22Rv1 (cell line): Measurements from ENCODE around the gene NDUFS6.

ENCODE experiments used
- H3K27ac ChIP-seq: fragments of 450-650 bp; 2 replicates; pipeline ENCODE4 v1.5.1; 2017
- ZFX ChIP-seq: fragments of 450-650 bp; IDR thresholded peaks from 2 replicates; pipeline ENCODE4 v1.6.1; 2017; ENCODE audit warnings: antibody characterized with exemption, borderline replicate concordance
- TF ChIP-seq, protein P1 (sequence below): fragments of 450-650 bp; IDR thresholded peaks from 2 replicates; pipeline ENCODE4 v1.5.1; 2017; ENCODE audit warnings: mild to moderate bottlenecking

Gene NDUFS6

DNA sequence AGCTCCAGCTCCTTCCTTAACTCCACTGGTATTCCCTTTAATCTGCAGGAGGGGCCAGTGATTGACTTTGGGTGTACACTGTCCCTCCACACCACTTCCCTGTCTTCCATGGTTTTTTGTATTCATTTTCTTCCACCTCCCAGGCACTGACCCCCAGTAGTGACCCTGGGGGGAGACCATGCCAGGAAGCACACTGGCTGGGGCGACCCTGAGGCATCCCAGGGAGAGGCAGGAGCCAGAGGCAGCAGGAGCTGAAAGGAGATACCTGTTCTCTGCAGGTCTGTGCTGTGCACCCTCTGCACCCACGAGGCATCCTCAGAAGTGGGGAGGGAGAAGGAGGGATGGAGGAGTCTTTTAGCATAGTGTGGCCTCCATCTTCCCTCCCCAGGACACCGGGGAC is 53.9 kb downstream of the NDUFS6 start:
- TF ChIP-seq, protein P1, sequence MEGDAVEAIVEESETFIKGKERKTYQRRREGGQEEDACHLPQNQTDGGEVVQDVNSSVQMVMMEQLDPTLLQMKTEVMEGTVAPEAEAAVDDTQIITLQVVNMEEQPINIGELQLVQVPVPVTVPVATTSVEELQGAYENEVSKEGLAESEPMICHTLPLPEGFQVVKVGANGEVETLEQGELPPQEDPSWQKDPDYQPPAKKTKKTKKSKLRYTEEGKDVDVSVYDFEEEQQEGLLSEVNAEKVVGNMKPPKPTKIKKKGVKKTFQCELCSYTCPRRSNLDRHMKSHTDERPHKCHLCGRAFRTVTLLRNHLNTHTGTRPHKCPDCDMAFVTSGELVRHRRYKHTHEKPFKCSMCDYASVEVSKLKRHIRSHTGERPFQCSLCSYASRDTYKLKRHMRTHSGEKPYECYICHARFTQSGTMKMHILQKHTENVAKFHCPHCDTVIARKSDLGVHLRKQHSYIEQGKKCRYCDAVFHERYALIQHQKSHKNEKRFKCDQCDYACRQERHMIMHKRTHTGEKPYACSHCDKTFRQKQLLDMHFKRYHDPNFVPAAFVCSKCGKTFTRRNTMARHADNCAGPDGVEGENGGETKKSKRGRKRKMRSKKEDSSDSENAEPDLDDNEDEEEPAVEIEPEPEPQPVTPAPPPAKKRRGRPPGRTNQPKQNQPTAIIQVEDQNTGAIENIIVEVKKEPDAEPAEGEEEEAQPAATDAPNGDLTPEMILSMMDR: no peak
- no peak for TF ChIP-seq ZFX
- H3K27ac ChIP-seq: no peak overlapping the region

DNA sequence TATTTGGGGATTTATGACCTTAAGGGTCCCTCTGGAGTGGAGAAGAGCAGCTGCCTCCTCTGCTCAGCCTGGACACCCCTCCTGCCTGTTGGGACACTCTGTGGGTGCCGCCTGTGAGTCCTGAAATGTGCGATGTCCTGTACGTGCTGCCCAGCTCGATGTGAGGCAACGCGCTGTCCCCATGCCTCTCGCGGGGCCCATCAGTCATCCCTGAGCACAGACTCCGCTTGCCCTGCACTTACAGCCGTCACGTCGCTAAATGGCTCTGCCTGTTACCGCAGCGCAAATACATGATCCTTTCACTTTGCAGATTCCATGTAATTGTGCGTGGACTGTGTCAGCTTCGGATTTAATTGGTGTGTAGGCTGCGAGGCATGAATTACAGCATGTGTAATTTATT is 54.4 kb downstream of the NDUFS6 start:
- no peak overlapping the region for H3K27ac ChIP-seq
- TF ChIP-seq, protein P1: no peak
- no peak for TF ChIP-seq ZFX

DNA sequence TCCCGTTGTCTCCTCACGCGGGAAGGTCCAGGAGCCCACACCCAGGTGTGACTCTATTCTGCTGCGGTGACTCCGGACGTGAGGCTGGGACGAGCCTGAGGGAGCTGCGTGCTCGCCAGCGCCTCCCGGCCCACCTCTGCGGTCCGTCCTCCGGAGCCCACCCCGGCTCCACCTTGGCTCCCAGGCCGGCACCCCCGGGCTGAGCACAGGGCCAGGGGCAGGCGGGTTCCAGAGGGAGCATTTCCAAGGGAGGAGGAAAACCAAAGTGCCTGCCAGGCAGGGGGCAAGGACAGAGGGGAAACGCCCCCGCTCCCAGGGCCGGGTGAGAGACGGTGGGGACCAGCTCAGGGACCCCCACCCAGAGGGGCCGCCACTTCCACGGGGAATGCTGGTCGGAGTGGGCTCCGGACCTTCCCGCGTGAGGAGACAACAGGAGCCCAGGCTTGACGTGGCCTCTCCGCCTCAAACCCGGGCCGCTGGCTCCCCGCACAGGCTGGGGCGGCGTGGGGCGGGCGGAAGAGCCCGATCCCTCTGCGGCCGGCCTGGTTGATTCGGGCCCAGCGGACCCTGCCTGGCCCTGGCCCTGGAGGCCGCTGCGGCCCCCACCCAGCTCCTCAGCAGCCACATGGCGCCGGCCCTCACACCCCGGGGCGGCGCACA is 55.5 kb downstream of the NDUFS6 start:
- TF ChIP-seq, protein P1: no peak
- TF ChIP-seq ZFX: no peak

DNA sequence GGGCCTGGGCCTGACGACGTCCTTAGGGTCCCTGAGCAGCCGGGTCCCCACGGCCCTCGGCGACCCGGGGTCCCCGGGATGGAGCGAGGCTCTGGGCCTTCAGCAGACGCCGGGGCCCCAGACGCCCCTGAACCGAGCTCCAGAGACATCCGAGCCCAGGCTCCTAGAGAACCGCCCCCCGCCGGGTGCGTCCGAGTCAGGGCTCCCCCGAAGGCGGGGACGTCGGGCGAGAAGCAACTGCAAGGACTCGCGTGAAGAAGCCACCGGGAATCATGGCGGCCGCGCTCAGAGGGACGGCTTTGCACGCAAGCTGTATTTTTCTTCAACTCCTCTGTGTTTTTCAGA is 56.0 kb downstream of the NDUFS6 start:
- no peak for TF ChIP-seq ZFX
- TF ChIP-seq, protein P1: no peak
- no peak overlapping the region for H3K27ac ChIP-seq

More for the DNA sequence above, 55.5 kb downstream of the NDUFS6 start:
- no peak overlapping the region for H3K27ac ChIP-seq

DNA sequence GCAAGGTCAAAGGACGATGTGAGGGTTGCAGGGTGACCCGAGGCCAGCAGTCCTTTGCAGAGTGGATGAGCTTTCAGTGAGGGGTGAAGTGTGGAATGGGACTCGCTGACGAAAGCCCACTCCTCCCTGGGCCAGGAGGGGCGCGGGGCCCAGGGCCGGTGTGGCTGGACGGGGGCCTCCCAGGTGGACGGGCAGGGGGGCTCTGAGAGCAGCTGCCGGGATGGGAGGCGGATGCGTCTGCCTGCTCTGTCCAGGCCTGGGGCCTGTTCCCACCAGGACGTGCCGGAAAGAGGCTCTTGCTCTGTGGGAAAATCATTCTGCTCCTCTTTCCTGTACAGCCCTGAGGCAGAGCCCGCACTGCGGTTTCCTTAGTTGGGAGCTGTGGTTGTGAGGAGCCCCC is 57.2 kb downstream of the NDUFS6 start:
- H3K27ac ChIP-seq: no peak overlapping the region
- TF ChIP-seq, protein P1: no peak
- TF ChIP-seq ZFX: no peak

DNA sequence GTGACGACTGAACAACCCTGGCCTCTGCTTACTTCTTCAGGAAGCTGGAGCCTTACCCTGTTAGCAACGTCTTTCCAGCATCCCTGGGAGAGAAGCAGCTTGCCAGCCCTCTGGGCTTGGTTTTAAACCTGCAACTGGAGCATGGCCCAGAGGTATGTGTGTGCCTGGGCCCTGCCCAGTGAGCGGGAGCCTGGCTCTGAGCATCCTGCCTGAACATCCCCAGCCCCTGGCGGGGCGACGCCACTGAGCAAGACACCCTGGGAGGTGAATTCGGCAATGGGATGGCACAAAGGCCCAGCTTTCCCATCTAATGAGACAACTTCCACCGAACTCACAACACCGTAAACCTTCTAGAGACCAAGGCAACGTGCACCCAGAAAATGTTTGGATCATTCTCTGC is 57.9 kb downstream of the NDUFS6 start:
- TF ChIP-seq, protein P1: no peak
- no peak for TF ChIP-seq ZFX
- H3K27ac ChIP-seq: no peak overlapping the region

DNA sequence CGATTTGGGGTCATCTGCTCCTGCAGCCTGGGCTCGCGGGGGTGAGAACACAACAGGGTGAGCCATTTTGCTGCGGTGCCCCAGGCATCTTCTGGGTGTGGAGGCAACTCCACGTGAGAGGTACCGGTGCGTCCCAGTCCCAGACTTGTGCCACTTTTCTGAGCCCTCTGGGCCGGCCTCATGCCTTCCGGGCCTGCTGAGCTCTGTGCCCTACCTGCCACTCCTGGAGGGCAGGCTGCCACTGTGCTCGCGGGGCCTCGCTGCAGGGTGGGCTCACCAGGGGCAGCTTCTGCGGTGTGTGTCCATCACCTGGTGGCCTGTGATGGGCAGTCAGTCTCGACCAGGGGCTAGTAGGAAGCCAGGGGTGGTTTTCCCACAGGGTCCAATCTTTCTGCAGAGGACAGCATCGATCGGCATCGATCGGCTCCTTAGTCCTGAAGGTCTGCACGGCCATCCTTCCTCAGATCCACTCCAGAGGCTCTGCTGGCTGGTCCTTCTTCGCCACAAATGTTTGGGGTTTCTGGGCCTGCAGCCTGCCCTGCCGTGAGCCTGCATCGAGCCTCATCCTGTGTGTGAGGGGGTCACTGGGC is 58.9 kb downstream of the NDUFS6 start:
- H3K27ac ChIP-seq: no peak overlapping the region
- TF ChIP-seq, protein P1: no peak
- TF ChIP-seq ZFX: no peak
